Fibroblast of upper back skin (primary cell): ENCODE measurements around the gene LRRC74B.
"Not testable (repeated sequence)": the region's sequence is repeated elsewhere in the genome, so short reads cannot be mapped to it uniquely, and the experiment has no call there.

ENCODE experiments used
- DNase-seq: peaks from one replicate; pipeline ENCODE4 v3.0.0-alpha.2; 2013

The LRRC74B gene, protein sequence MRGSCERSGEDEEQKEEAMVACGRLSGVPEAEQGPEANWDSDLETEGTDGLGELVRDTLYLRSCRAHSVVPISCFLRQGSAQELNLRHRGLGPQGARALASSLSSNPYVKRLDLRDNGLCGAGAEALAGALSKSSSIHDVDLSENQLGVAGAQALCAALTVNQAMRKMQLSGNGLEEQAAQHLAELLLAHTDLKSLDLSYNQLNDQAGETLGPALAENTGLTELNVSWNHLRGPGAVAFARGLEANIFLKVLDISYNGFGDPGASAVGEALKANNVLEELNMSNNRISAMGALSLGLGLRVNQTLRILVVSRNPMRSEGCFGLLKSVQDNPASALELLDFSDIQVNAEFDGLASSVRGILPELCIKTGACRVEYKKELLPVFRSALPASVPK

DNA sequence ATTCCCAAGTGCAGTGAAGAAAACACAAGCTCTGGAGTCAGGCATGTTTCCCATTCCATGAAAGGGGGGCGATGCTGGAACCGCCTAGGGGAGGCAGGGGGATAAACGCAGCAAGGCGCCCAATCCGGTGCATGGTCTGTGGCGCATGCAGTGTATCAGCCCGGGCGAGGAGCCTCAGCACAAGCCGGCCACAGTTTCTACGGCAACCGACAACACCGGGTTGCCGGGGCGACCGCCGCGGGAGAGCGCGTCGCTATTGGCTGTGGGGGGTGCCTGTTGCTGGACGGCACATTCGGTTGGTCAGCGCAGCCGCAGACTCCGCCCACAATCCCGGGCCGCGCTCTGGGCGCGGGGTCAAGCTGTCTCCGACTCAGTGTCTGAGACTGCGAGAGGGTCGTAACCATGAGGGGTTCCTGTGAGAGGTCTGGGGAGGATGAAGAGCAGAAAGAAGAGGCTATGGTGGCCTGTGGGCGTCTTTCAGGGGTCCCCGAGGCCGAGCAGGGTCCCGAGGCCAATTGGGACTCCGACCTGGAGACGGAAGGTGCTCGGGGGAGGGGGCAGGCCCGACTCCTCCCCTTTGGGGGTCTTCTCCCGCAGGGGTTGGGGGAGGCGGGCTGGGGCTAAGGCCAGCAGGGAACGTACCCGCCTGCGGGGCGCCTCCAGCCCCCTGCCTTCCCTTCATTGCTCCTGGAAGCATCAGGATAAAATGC is at the start of gene LRRC74B:
Gene LRRC74B (plus strand): TSS at position 362 of the 710 bp plus-strand sequence. CDS start 41 bp downstream, at position 403.
- DNase-seq = peak; percentile 91

DNA sequence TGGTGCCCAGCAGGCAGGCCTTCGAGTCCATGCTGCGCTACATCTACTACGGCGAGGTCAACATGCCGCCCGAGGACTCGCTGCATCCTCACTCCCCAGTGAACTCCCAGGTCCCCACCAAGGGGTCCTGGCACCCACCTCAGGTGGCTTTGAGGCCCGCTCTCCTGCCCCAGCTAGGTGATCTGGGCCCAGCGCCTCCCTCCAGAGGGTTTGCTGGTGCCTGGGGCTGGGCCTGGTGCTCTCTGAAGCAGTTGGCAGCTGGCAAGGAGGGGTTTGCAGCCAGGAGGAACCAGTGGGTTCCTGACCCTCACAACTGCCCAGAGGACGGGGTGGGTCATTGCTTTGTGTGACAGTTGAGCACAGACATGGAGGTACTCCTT is 49.7 kb upstream of the LRRC74B start:
- DNase-seq = no peak

DNA sequence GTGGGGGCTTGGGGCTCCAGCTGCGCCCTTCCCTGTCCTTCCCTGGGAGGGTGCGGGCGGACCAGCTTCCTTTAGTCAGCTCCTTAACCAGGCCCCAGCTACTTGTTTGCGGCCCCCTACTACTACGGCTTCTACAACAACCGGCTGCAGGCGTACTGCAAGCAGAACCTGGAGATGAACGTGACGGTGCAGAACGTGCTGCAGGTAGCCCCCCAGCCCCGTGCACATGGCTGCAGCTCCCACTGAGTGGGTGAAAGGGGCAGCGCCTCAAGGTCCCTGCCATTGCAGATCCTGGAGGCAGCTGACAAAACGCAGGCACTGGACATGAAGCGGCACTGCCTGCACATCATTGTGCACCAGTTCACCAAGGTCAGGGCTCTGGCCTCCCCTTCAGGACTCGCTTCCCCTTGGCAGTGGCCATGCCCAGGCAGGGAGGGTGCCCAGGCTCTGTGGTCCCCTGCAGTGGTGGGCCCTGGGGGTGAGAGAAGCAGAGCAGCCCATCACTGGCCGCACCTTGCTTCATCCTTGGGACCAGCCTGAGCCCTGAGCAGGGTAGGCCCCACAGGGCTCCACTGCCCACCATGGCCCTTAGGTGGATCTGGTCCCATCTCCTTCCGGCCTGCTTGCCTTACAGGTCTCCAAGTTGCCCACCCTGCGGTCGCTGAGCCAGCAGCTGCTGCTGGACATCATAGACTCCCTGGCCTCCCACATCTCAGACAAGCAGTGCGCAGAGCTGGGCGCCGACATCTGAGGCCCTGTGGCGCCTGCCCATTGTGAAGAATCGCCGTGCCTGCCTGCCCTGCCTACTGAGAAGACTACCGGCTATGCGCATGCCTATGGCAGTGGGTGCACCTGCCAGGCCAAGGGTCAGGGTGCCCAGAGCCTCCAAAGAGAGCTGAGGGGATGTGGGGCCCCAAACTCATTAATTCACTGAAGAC is 48.9 kb upstream of the LRRC74B start:
- DNase-seq = no peak

DNA sequence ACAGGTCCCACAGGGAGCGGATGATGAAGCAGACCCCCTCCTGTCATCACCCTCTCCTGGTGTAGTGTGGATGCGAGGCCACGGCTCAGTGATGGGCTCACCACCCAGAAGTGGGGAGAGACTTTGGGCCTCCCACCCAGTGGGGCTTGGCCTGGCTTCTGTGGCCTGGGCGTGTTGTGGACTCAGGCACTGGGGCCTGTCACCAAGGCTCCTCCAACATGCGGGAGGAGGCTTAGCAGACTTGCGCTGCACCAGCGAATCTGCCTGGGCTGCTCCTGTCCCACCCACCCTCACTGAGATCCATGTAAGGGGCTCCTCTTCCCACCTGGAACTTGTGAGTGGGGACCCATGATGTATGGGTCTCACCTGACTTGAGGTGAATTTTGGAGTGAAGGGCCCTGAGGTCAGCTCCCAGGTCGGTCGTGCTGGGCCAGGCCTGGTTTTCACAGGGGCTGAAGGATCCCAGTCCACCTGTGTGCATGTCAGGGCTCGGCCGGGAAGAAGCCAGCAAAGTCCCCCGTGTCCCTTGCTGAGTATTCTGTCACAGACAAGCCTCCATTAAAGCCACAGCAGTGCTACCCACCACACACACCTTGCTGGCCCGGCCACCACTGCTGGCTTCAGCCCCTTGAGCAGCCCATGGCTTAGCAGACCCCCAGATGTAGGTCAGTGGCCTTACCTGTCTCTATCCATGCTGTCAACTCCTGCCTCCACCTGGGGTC is 48.0 kb upstream of the LRRC74B start:
- no peak for DNase-seq

DNA sequence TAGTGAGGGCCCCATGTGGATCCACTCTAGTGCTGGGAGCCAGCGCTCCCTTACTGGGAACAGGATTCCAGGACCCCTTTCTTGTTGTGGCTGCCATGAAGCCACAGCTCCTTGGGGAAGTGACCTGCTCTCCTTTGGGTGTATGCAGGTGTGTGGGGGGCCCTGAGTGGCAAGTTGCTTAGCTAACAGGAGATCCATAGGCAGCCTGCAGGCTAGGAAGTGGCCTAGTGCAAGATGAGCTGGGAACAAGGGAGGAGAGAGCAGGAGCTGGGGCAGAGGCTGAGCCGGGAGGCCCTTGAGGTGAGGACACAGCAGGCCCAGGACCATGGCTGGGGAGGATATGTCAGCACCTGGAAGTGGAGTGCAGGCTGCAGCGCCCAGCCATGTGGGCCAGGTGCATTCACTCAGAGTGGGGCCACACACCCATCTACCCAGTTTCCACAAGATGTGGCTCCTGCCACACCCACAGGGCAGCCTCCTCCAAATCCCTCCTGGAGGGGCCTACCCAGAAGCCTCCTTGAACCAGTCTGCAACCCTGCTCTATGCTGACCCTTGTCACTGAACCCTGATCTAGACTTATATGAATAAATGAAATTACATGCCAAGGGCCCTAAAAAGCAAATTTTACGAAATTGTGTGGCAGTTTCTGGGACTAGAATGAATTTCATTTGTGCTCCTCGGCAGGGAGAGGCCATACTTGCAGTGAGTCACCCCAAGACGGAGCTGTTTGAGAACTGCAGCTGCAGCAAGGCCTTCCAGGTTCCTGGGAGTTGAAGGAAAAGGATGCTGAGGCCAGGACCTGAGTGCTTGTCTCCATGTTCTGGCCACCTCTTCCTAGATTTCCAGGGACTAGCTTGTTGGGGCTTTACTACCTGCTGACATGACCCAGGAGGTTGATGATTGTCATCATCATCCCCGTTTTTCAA is 47.1 kb upstream of the LRRC74B start:
- no peak for DNase-seq

DNA sequence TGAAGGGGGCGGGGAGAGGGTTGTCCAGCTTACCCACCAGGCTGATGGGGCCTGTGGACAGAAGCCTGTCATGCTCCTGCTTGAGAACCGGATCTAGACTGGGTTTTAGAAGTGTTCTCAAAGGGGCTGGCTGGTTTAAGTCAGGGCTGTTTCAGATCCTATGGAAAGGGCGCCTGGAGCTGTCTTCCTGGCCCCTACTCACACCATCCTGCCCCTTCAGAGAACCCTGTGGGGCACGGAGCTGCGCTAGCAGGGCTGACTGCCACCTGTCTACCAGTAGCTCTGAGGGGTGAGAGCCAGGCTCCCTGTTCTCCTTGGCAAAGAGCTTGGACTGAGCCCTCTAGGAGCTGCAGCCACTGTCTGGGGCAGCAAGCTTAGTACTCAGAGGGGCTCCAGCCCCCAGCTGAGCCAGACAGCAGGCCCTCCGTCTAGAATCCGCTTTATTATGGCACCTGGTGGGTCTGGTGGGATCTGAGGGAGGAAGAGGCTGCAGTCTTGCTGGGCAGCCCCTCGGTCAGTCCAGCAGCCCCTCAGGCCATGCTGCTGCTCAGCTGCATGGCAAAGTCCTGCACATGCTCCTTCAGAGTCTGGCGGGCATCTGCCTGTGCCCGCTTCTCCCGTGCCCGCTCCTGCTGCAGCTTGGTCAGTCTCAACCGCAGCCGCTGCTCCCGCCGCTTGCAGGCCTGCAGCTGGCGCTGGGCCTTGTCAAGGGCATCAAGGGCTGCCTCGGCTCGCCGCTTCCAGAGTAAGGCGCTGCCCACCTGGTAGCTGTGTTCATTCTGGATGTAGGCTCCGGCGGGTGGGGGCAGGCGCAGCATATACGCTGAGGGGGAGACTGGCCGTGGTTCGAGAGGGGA is 46.2 kb upstream of the LRRC74B start:
- no peak for DNase-seq

DNA sequence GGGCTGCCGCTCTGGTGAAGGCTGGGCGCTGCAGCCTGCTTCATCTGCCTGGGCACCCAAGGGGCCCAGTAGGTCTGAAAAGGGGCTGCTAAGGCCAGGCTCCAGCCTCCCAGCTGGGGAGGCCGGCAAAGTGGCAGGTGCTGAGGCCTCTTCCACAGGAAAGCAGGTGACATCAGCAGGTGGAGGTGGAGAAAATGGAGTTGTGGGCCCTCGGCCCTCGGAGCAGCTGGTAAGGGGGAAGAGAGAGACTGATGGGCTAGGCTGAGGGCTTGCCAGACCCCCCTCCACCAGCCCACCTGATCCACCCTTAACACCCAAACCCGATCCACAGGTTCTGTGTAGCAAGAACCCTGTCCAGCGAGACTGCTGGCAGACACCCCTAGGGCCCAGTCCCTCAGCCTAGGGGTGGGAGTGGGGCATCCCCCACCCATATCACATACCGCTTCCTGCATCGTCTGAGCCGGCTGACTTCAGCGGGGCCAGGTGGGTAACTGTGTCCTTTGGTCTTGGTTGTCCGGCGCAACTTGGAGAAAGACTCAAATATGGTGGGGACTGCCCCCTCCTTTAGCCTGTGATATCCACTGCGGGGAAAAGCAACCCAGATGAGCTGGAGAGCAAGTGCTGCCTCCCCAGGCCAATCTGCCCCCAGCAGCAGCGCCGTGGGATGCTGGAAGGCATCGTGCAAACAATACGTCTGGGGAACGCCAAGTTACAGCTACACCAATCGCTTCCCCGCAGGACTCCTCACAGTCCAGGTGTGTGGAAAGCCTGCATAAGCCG is 45.3 kb upstream of the LRRC74B start:
- DNase-seq = no peak

DNA sequence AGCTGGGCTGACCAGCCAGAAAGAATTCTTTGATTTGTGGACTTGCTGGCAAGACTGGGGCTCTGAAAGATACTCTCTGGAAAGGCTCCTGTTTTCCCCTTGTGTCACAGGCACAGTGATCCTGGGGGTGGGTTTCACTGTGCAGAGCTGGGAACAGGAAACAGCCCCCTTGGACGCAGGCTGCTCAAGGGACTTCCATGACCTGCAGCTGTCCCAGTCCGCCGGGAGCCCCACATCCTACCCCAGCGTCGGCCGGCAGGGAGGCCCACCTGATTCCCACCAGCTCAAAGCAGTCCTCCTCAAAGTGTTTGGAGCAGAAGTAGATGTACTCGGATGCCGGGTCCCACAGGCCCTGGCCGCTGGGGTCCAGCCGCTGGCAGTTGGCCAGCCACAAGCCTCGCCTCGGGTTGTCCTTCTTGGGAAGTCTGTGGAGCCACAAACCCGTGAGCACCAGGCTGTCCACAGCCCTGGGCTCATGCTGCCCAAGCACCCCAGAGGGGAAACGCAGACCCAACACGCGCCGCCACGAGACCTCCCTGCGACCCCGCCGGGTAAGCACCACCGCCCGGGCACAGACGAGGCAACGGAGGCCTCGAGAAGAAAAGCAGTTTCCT is 44.7 kb upstream of the LRRC74B start:
- no peak for DNase-seq

DNA sequence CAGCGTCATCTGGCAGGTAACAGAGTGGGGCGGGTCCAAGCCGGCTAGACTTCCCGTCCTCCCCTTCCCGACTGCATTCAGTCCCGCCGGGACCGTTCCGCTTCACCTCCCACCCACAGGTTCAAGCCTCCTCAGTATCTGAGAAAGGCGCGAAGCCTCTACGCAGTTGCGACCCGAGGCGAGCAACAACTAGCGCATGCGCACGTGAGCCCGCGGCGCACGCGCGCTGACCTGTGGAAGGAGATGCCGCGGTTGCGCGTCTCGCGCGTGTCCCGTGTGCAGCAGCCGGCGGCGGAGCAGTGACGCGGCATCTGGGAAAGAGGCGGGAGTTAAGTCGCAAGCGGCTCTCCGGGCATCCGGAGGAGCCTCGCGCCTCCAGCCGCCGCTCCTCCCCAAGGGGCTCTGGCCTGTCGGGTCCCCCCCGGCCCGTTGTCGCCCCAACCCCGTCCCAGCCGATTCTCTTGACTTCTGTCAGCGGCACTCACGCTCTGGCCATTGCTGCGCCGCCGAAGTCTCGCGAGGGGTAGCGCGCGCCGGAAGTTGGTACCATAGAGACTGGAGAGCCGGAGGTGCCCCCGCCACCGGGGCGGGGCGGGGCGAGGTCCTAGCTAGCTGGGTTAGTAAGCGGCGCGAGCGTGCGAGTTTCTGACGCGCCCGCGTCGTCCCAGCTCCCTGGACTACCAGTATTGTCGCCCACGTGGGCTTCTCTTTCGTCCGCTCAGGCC is 44.0 kb upstream of the LRRC74B start, which contains the start of gene THAP7:
Gene THAP7 (minus strand): TSS at position 518 of the 725 bp plus-strand sequence. CDS start 207 bp downstream, at position 311.
- peak; percentile 93 for DNase-seq

DNA sequence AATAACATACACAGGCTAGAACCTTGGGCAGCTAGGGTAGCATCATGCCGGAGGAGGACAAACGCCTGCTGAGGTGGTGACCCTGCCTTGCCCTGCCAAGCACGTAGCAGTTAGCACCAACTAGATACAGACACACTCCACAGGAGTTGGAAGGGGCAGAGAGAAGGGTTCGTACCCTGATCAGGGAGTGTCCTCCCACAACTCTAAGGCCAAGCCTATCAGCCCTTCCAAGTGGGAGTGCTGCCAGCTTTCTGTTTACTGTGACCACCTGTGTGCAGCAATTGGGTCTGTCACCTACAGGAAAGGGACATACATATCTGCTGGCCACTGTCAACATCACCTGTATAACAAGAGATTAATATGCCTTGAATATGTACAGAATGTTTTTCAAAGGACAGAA is 42.0 kb upstream of the LRRC74B start:
- no peak for DNase-seq

DNA sequence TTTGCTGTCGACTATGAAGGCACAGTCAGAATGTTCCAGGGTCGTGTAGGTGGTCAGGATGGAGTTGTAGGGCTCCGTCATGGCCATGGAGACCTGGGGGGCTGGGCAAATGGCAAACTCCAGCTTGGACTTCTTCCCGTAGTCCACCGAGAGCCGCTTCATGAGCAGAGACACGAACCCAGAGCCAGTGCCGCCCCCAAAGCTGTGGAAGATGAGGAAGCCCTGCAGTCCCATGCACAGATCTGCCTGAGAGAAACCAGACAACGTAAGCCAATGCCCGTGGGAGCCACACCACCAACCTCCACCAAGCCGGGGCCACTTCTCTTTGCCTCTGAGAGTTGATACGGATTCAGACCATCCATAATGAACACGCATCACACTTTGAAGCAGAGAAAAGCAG is 36.5 kb upstream of the LRRC74B start:
- not testable (repeated sequence) for DNase-seq

DNA sequence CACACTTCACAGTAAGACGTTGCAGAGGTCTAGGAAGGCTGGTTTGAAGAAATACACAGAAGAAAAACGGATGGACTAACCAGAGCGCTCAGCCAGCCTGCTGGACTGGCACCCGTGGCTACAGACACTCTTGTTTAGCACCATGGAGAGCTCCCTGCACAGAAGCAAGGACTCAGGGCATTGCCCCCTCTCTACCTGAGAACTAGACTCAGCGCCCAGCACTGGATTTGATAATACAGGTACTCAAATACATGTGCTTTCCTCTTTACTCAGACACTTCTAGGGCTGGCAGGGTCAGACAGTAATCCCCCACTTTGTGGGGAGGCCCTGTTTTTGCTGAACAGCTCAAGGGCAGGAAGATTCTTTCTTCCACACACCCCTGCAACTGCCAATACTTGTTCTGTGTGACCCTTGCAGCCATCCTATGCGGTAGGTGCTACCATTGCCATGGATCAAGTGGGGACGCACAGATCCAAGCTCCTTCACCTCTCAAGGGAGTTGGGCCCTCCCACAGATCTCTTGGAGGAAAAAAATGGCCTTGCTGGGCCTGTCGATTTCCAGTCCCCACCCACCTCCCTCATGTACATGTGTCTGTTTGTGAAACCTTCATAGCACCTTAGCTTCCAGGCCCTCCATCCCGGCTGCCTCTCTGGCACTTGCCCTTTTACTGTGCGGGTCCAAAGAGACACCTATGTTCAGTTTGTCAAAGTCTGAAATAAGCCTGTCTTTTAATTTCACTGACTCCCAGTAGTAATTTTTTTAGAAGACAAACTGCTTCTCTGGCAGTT is 35.9 kb upstream of the LRRC74B start:
- peak; percentile 45 for DNase-seq

DNA sequence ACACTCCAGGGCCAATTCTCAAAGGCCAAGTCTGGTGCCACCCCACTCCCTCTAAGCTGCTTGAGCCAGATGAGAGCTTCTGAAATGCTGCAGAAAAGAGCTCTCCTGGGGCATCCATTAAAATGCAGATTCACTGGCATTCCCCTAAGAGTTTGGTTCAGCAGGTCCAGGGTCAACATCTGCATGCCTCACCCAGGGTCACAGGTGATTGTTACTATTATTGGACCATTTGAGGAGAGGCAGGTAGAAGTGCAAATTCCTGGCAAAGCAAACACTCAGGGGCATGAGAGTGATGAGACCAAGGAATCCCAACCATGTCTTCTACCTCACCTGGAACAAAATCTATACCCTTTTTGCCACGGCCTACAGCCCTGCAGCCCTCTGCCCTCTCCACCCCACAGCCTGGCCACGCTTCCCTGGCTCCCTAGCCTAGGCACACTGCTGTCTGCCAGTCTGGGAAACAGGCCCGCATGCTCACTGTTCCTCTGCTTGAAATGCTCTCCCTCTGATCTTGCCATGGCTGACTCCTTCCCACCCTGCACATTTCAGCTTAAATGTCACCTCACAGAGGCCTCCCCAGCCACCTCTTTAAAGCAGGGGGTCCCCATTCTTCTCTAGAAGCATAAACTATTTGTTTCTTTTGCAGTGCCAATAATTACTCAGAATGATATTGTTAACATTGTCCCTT is 35.2 kb upstream of the LRRC74B start:
- no peak for DNase-seq

DNA sequence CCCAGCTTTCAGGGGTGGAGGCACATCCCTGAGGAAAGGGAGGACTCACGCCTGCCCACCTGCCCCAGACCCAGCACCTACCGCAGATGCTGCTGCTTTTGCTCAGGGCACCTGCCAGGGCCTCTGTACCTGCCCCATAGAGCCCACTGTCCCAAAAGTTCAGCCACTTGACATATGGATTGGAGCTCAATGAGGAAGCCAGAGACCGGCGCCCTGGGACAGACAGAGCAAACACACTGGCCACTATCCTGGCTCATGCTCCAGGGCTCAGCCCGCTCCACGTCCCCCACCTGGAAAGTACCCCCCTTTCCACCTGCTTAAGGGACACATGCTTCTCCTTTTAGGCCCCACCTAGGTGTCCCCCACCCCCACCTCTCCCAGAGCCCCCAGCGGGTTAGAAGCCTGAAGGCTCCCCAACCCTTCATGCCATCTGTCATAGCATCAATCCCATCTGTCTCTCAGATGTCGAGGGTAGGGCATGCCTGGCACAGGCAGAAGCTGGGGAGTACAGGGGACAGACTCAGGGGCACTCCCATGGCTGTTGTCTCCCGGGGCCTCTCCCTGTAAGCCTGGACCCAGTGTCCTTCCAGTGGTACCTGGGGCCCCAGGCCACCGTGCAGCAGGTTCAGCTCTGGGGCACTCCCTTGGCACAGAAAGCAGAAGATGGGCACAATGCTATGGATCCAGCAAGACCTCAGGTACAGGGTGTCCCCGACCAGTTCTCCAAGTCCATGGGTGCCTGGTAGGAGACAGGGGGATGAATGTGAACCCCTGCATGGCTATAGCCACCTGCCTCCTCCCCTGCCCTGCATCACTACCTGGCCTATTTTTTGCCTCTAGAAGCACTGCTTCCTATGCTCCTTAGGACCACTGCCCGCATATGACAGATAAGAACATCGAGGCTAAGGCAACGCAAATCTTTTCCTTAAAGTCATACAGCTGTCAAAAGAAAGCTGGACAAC is 33.0 kb upstream of the LRRC74B start:
- no peak for DNase-seq

DNA sequence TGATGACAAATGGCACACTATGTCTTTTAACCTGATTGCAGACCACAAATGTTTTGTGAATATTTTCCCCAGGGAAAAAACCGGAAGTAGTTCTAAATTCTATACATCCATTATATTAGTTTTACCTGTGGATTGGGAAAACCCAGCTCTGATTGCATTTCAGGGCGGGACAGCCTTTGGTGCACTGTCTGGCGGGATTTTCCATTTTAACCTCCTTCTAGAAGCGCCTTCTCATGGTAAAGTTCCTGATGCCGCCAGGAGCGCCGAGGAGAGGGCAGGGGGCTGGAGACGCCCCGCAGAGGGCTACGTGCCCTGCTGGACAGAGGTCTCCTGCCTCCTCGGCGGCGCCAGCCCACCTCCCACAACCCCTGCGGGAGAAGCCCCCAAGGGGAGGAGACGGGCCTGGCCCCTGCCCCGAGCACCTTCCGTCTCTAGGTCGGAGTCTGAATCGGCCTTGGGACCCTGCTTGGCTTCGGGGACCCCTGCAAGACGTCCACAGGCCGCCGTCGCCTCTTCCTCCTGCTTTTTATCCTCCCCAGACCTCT is 32.0 kb upstream of the LRRC74B start:
- DNase-seq = no peak
